T-helper 1 cell (primary cell): ENCODE measurements around the gene REV1.

Source experiments
- DNase-seq, 5 donors: peaks; one replicate each; pipeline ENCODE4 v3.0.0-alpha.2; 2012 to 2020

The REV1 gene

GRCh38 chr2:99445065-99445464 is 44.8 kb downstream of the REV1 start:
- no peak for DNase-seq

- DNase-seq, result no peak
Observed at GRCh38 chr2:99444222-99444621, 45.6 kb downstream of the REV1 start.

- DNase-seq, result no peak
Observed at GRCh38 chr2:99442837-99443236, 47.0 kb downstream of the REV1 start.

- DNase-seq, result no peak
Observed at GRCh38 chr2:99439971-99440505, 49.8 kb downstream of the REV1 start.

GRCh38 chr2:99436874-99437273 is 52.9 kb downstream of the REV1 start:
- DNase-seq, result no peak

- no peak for DNase-seq
Observed at GRCh38 chr2:99433340-99433739, 56.5 kb downstream of the REV1 start.

GRCh38 chr2:99431587-99432275 is 58.1 kb downstream of the REV1 start:
- no peak for DNase-seq

GRCh38 chr2:99430614-99431291 is 59.1 kb downstream of the REV1 start:
- no peak for DNase-seq

- DNase-seq, result no peak
Observed at GRCh38 chr2:99425022-99425421, 64.8 kb downstream of the REV1 start.

GRCh38 chr2:99424371-99424770 is 65.4 kb downstream of the REV1 start:
- no peak for DNase-seq

- DNase-seq, result no peak
Observed at GRCh38 chr2:99422599-99422998, 67.2 kb downstream of the REV1 start.

GRCh38 chr2:99421469-99421868 is 68.3 kb downstream of the REV1 start:
- DNase-seq, result no peak

GRCh38 chr2:99420751-99421299 is 69.0 kb downstream of the REV1 start:
- DNase-seq, result no peak

GRCh38 chr2:99420031-99420430 is 69.8 kb downstream of the REV1 start:
- no peak for DNase-seq

GRCh38 chr2:99417396-99417795 is 72.4 kb downstream of the REV1 start:
- DNase-seq, result no peak

GRCh38 chr2:99414566-99414965 is 75.3 kb downstream of the REV1 start:
- no peak for DNase-seq

- DNase-seq, result no peak
Observed at GRCh38 chr2:99410276-99410675, 79.5 kb downstream of the REV1 start.

GRCh38 chr2:99406137-99406536 is 83.7 kb downstream of the REV1 start:
- DNase-seq, result no peak

GRCh38 chr2:99404797-99405669 is 84.8 kb downstream of the REV1 start:
- no peak for DNase-seq

- no peak for DNase-seq
Observed at GRCh38 chr2:99404039-99404796, 85.6 kb downstream of the REV1 start.

- no peak for DNase-seq
Observed at GRCh38 chr2:99403524-99403923, 86.3 kb downstream of the REV1 start.

GRCh38 chr2:99403084-99403483 is 86.7 kb downstream of the REV1 start:
- DNase-seq, result no peak
